ENCODE data around the gene CST5. TPM values are rescaled to one million over a fixed set of nuclear protein-coding genes. Genes with fewer than 3 reads are reported as not detected.
"Not testable (repeated sequence)": the region's sequence is repeated elsewhere in the genome, so short reads cannot be mapped to it uniquely, and the experiment has no call there.

CST5 gene
- total RNA-seq, 1 donor from 2014 or later: not detected

DNA sequence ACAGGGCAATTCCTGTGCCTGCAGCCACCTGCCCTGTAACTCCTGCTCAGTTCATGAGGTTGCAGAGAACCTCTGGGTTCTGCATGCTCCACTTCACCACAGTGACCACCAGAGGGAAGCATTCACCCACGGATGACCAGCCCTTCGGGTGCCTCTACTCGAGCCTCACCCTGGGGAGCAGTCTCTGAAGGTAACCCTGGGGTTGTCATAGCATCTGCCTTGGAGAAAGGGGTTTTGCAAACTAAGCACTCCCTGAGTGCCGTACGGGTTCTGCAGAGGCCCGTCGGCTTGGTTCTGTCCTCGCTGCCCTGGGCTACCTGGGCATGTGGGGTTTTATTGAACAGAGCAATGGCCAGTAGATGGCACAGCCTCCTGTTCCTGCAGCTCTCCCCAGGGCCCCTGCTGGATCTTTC is 10.2 kb upstream of the CST5 start:
- DNase-seq (ENCODE audit: low read depth): peak; percentile 19

DNA sequence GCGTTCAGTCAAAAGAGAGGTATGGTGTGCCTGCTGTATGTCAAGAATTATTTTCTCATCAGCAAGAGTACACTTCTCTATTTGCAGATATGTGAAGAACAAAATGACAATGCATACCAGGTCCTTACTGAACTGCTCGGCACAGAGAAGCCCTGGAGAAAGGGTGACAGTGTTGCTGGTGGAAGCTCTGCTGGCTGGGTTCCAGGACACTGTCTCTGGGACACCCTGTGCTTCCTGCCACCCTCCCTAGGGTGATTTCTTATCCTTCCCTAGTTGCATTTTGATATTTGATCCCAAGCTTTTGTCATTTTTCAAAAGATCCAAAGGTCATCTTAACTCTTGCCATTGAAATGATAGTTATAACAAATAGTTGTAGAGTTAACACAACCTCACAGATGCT is 8.3 kb upstream of the CST5 start:
- no peak for DNase-seq (ENCODE audit: low read depth)

DNA sequence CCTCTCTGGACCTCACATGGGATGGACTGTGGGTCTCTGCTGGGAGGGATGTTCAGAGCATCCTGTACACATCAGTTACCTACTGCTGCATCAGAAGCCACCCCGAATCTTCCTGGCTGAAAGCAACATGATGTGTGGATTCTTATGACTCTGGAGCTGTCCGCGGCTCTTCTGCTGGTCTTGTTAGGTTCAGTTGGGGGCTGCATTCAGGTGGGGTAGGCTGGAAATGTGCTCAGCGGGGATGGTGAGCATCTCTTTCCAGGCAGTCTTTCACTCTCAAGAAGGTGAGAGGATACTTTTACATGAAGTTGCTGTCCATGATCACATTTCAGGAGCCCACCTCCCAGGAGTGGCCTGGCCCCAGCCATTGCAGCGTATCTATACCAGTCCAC is 5.2 kb upstream of the CST5 start:
- DNase-seq (ENCODE audit: low read depth): no peak

DNA sequence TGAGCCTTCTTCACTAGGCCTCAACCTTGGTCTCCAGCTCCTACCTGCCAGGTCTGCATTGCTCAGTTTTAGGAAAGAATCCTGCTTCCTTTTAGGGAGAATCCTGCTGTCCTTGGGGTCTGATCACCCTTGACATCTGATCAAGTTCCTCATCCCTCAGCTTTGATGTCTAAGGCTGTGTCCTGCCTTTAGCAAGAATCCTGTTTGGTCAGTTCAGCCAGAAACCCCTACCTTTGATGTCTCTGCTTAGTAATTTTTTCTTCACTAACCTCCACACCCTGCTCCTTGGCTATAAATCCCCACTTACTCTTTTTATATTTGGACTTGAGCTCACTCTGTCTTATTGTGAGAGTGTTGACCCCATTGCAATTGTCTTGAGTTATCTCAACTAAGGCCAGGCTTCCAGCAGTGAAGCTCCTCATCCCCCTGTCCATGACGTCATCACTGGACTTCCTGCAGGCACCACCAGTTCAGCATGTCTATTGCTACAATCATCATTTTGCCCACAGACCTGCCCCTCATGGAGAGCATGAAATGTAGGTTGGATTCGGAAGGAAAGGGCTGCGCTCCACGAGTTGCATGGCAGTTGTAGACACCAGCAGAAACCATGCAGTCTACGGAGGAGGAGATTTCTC is 4.7 kb upstream of the CST5 start:
- no peak for DNase-seq (ENCODE audit: low read depth)

DNA sequence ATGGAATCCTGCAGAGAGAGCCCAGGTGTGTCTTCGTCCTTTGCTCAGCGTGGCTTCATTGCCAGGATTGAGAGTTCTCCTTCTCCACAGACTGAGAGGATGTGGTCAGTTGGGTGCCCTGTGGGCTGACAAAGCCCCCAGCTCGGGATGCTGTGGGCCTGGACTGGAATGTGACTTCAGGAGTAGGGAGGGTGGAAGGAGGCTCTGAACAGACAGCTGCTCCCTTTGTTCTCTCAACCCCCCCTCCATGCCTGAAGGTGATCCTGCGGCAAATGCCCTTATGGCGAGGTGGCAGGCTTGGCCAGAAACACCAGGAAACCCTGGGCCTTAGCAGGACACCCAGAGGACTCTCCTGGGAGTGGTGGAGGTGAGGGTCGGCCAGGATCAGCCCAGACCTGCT is 1.8 kb upstream of the CST5 start:
- DNase-seq (ENCODE audit: low read depth): no peak

DNA sequence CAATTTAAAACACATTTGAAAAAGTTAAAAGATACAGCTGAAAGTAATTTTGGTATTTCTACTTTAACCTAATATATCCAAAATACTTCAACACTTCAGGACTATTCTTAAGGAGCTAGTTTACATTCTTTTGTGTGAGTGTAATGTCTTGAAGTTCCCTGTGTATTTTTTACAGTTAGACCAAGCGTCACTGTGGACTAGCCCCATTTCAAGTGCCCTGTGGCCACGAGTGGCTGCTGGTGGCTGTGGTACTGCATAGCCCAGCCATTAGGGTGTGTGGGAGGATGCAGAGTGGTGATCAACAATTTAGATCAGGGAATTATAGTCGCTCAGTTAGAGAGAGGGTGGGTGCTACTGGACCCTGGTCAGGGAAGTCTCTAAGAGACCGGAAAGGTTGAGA is 869 bp upstream of the CST5 start:
- peak; percentile 23 for DNase-seq (ENCODE audit: low read depth)

DNA sequence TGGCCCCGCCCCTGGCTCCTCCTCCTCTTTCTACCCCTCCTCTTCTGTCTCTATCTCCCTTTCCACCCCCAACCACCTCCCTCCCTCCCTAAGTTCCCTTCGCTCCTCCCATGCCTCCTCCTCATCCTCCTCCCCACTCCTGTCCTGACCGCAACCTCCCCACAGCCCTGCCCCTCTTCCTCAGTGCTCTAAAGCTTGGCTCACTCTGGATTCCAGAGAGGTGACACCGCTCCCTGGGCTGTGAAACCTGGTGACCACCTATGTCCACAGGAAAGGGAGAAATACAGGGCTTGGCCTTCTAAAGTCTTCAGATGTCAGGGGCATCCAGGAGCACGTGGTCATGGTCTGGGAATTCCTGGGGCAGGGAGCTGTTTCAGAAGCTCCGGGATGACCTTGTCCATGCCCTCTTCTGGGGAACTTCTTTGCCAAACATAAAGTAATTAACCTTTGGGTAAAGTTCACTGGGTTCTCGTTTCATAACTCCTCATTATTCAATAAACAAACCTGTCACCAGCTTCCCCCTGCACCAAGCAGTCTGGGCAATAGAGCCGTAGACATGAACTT is 345 bp upstream of the CST5 start:
- peak; percentile 73 for DNase-seq (ENCODE audit: low read depth)

DNA sequence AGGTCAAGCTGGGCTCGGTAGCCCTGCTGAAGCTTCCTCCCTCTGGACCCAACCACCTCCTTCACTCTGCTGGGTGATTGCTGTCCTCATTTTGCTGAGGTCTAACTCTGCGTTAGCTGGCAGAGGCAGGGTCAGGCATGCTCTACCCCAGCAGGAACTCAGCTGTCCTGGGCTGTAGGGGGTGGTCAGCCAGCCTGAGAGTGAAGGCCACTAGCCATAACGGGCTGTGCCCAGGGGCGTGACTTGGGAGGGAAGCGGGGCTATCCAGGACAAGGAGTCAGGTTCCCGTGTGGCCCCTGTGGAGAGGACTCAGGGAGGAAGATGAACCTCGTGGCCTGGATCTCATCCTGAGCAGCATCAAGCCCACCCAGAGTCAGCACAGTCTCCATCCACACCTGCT is 761 bp downstream of the CST5 start:
- no peak for DNase-seq (ENCODE audit: low read depth)

DNA sequence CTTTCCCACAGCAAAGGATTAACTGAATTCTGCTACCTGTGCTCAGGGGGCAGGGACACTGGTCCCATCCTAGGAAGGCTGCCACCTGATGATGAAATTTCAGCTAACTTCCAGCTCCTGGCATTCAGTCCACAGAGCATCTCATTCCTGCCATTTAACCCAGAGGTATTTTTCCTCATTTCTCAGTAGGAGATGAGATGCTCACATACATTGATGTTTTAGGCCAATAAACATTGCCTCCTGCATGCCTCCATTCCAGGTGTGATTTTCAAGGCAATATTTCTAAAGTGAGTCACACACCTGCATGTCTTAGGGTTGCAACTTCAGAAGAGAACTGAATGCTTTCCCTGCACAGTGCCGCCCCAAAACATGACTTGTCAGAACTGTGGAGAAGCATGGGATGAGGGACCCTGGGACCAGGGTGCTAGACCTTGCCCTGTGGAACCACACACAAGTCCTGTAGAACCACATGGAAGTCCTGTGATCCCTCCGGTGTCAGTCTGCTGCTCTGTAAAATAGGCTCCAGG is 1.5 kb downstream of the CST5 start:
- DNase-seq (ENCODE audit: low read depth): not testable (repeated sequence)

DNA sequence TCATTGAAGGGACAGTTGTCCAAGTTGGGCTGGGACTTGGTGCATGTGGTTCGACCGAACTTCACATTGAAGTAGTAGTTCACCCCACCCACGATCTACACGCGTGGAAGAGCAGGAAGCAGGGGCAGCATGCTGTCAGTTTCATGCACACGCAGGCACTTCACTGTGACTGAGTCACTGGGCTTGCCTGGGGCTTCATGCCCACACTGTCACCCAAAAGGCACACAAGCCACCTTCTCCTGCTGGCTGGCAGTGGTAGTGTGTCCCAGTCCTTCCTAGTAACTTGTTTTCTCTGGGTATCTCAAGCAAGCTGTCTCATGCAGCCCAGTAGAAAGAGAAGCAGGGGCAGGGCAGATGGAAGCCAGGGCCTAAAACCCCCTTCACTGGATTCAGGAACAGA is 2.0 kb downstream of the CST5 start:
- DNase-seq (ENCODE audit: low read depth): no peak

DNA sequence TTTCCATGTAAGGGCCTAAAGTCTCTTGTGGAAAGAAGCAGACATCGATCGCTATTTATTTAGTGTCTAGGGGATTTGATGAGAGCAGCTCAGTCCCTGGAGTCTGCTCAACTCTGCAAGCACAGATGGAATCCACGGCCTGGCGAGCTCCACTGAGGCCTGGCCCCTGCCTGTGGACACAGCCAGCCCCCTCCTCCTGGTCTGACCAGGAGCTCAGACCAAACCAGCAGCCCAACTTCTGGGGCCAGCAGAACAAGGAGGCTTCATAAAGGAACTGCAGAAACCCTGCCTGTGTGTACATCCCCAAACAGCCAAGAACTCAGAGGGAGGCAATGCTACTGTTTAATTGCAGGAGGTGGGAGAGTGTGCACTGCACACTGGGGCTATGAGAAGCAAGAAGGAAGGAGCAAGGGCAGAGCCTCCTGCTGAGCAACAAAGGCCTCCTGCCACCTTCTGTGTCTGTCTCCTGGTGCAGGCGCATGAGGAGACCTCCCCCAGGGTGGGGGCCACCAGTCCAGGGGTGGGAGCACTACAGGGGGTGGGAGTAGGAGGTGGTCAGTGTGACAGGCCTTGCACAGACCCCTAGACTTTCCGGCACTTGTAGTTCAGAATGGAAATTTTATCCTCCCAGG is 3.8 kb downstream of the CST5 start:
- DNase-seq (ENCODE audit: low read depth): no peak

DNA sequence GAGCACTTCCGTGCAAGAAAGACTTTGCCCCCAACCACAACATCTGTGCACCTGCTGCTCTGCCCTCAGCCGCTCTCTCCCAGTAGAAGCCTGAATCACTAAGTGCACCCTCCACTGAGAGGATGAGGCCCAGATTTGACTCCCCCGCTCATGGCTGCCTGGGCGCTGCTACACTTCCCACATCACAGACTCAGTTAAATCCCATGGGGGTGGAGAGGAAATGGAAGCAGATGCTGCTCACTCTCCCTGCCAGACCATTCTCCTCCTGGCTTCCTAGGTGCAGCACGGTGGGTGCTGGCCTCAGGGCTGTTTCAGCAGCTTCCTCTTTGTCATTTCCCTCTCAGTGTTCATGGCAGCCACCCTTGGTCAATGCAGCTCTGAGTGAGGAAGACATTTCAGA is 4.8 kb downstream of the CST5 start:
- no peak for DNase-seq (ENCODE audit: low read depth)

DNA sequence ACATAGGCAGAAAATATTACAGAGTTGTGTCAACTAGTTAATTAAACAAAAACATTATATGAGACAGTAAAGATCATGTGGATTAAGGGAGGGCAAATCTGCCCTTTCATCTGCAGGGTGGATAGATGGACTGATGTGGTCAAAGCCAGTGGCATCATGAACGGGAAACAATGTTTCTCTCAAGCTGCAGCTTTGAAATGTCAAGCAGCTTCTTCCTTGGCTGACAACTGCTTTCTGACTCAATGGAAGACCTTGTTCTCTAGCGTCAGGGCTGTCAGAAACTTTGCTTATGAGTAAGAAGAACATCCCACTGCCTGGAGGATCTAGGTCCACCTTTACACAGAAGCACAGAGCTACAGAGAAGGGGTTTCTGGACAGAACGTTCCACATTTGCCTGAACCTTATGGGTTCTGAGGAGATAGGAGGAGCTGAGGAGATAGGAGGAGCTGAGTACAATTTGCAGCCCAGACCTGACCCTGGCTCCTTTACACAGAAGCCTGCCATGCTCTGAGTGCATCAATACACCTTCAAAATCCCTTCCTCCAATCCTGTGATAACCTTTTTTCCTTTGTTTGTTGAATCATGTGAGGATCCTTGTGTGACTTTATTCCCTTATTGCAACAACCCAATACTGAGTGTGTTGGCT is 6.1 kb downstream of the CST5 start:
- no peak for DNase-seq (ENCODE audit: low read depth)

DNA sequence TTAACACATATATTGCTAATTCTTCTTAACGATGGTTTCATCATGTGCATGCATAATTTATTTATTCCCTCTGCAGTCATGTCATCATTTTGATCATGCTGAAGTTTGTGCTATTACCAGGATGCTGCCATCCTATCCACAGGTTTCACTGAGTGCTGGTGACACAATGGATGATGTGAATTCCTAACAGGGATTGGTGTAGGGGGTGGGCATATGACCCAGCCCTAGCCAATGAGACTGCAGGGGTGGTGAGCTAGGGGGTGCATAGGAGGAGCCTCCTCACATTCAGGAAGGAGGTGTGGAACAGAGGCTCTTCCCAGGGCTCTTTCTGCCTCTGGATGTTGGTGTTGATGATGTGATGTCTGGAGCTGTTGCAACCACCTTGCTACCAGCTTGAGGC is 7.5 kb downstream of the CST5 start:
- DNase-seq (ENCODE audit: low read depth): no peak

DNA sequence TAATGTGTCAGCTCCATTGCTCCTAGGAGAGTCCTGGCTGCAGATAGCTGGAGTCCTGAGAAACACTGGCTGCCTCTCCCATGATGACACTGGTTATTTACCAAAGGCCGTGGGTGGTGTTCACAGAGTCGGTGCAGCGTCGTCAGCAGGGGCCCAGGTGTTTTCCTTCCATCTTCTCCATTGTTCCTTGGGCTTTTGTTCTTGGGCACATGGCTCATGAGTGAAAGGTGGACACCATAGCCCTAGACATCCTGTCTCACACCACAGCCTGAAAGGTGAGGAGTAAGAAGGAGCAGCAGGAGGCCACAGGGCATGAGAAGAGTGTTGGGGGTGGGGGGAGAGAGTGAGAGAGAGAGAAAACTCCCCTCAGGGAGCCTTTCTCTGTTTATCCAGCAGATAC is 9.1 kb downstream of the CST5 start:
- no peak for DNase-seq (ENCODE audit: low read depth)

DNA sequence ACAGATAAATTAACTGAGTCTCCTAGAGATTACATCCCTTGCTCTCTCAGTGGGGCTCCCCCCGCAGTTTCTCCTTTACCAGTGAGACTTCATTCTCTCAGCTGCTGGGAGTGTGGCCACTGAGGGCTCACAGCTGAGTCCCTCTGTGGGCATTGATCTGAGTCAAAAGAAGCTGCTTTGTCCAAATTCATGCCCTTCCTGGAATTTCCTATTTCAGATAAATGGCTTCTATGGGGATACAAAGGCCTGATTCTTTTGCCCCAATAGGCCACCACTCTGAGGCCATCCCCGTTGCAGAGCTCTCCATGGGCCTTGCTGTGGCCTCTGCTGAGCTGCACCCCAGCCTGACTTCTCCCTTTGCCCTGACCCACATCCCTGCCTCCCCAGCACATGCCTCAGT is 10.0 kb downstream of the CST5 start:
- no peak for DNase-seq (ENCODE audit: low read depth)

DNA sequence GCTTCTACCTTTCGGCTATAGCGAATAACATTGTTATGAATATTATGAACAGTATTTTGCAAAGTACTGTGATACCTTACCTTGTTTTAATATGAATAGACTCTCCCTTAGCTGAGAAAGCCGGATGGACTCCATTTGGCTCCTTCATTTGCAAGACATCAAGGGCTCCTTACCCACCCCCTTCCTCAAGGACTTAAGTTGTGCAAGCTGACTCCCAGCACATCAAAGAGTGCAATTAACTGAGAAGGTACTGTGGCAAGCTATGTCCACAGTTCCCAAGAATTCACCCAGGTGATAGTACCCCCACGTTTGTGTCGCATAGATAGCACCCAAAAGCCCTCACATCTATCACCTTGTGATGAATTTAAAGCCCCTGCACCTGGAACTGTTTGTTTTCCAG is 11.2 kb downstream of the CST5 start:
- DNase-seq (ENCODE audit: low read depth): no peak

DNA sequence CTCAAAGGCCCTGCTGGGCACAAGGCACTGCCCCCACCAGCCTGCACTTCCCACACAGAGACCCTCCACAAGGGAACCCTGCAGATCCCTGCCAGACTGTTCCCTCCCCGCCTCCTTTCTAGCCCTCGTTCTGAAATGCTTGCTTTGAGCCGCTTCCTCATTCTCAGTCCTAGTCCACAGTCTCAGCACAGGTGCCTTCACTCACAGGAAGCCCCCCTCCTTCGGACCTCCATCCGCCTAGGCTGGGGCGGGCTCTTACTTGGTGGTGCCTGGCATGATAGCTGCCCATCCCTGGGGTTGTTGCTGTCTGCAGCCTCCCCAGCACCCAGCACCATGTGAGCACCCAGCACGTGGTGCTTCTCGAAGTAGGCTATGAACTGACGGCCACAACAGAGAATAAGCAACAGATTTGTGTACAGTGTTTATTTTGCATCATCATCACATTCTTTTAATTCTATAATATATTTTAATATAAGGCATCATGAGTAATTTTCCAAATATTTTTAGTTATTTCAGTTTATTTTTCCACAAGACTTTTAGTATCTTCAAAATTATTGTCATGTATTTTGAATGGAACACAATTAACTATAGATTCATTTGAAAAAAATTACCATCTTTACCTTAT is 12.3 kb downstream of the CST5 start:
- no peak for DNase-seq (ENCODE audit: low read depth)

DNA sequence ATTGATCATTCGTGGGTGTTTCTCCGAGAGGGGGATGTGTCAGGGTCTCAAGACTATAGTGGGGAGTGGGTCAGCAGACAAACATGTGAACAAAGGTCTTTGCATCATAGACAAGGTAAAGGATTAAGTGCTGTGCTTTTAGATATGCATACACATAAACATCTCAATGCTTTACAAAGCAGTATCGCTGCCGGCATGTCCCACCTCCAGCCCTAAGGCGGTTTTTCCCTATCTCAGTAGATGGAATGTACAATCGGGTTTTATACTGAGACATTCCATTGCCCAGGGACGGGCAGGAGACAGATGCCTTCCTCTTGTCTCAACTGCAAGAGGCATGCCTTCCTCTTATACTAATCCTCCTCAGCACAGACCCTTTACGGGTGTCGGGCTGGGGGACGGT is 18.8 kb downstream of the CST5 start:
- DNase-seq (ENCODE audit: low read depth): not testable (repeated sequence)

DNA sequence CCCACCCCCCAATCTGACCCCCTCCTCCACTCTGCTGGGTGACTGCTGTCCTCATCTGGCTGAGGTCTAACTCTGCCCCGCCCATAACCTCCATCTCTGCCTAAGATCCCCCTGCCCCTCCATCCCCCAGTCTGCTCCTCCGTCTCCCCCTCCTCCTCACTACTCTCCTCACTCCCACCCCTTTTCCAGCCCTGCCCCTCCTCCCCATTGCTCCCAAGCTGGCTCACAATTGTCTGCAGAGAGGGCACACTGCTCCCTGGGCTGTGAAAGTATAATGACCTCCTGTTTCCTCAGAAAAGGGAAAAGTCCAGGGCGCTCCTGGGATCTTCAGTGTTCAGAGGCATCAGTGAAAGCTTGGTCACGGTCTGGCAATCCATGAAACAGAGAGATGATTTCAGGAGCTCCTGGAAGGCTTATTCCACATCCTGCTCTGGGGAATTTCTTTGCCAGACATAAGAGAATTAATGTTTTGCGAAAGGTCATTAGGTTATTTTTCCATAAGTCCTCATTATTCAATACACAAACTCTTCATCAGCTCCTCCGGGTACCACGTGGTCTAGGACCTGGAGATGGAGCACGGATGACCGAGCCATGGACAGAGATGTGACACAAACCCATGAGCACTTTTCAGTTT is 21.5 kb downstream of the CST5 start:
- peak; percentile 16 for DNase-seq (ENCODE audit: low read depth)

DNA sequence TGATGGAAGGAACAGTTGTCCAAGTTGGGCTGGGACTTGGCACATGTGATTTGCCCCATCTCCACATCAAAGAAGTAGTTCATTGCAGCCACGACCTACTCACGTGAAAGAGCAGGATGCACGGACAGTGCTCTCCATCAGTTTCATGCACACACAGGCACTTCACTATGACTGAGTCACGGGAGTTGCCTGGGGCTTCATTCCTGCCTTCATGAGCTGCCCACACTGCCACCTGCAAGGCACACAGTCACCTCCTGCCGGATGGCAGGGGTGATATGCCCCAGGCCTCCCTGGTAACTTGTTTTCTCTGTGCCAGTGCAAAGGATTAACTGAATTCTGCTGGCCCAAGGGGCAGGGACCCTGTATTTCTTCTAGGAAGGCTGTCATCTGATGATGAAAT is 22.8 kb downstream of the CST5 start:
- DNase-seq (ENCODE audit: low read depth): no peak

DNA sequence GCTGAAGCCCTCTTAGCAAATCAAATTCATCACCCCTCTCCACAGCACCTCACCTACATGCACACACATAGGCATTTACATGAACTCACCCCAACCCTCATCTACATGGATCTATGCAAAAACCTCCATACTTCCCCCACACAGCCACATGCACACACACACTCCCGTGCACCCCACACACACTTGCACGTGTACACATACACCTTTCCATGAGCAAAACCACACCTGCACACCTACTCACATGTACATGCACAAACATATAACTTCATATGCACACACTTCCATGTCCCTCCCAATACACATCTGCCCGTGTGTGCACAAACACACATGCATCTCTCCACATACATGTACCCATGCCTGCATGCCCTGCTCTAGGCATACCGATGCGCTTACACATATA is 23.3 kb downstream of the CST5 start:
- no peak for DNase-seq (ENCODE audit: low read depth)

All from renal cortical epithelial cell (primary cell).